Measurements from ENCODE around the gene BRINP2.

BRINP2 gene

GRCh38 chr1:177227978-177228692, 57.4 kb downstream of the BRINP2 start:
- DNase-seq (ENCODE audit: low spot score): no peak

GRCh38 chr1:177228693-177229065, 57.9 kb downstream of the BRINP2 start:
- DNase-seq (ENCODE audit: low spot score): peak; percentile 38

GRCh38 chr1:177229781-177230180, 59.0 kb downstream of the BRINP2 start:
- DNase-seq (ENCODE audit: low spot score): no peak

- no peak for DNase-seq (ENCODE audit: low spot score)
These were observed 59.7 kb downstream of the BRINP2 start for GRCh38 chr1:177230228-177231016.

GRCh38 chr1:177235350-177235749, 64.6 kb downstream of the BRINP2 start:
- DNase-seq (ENCODE audit: low spot score): no peak

- DNase-seq (ENCODE audit: low spot score): no peak
These were observed 66.2 kb downstream of the BRINP2 start for GRCh38 chr1:177236962-177237361.

GRCh38 chr1:177238967-177239366, 68.2 kb downstream of the BRINP2 start:
- DNase-seq (ENCODE audit: low spot score): no peak

- DNase-seq (ENCODE audit: low spot score): no peak
These were observed 69.0 kb downstream of the BRINP2 start for GRCh38 chr1:177239792-177240191.

- DNase-seq (ENCODE audit: low spot score): no peak
These were observed 73.0 kb downstream of the BRINP2 start for GRCh38 chr1:177243773-177244172.

GRCh38 chr1:177246710-177247580, 76.2 kb downstream of the BRINP2 start:
- DNase-seq (ENCODE audit: low spot score): no peak

GRCh38 chr1:177247623-177248176, 76.9 kb downstream of the BRINP2 start:
- DNase-seq (ENCODE audit: low spot score): no peak

- no peak for DNase-seq (ENCODE audit: low spot score)
These were observed 77.5 kb downstream of the BRINP2 start for GRCh38 chr1:177248258-177248657.

GRCh38 chr1:177249231-177249630, 78.5 kb downstream of the BRINP2 start:
- no peak for DNase-seq (ENCODE audit: low spot score)

- no peak for DNase-seq (ENCODE audit: low spot score)
These were observed 82.1 kb downstream of the BRINP2 start for GRCh38 chr1:177252877-177253276.

GRCh38 chr1:177255411-177255810, 84.7 kb downstream of the BRINP2 start:
- no peak for DNase-seq (ENCODE audit: low spot score)

GRCh38 chr1:177256153-177257075, 85.7 kb downstream of the BRINP2 start:
- peak; percentile 33 for DNase-seq (ENCODE audit: low spot score)

- DNase-seq (ENCODE audit: low spot score): no peak
These were observed 86.4 kb downstream of the BRINP2 start for GRCh38 chr1:177257128-177257527.

- no peak for DNase-seq (ENCODE audit: low spot score)
These were observed 86.8 kb downstream of the BRINP2 start for GRCh38 chr1:177257576-177257975.

GRCh38 chr1:177270863-177271262, 100.1 kb downstream of the BRINP2 start:
- DNase-seq (ENCODE audit: low spot score): no peak

- no peak for DNase-seq (ENCODE audit: low spot score)
These were observed 102.4 kb downstream of the BRINP2 start for GRCh38 chr1:177273141-177273540.

- DNase-seq (ENCODE audit: low spot score): peak; percentile 65
These were observed 104.0 kb downstream of the BRINP2 start for GRCh38 chr1:177274687-177275211.
